IgD-negative memory B cell (primary cell): ENCODE results near the gene SLC25A22. TPM values are rescaled to one million over a fixed set of nuclear protein-coding genes. Genes with fewer than 3 reads are reported as not detected.

ENCODE experiments used
- H3K27ac Mint-ChIP-seq, 3 donors: one replicate each; pipeline ENCODE4 v1.8.0; 2020 to 2022; ENCODE audit warnings: mild to moderate bottlenecking in 3 of 3, mixed read lengths in 3 of 3, moderate library complexity in 1 of 3
- H3K27me3 Mint-ChIP-seq: one replicate; pipeline ENCODE4 v1.8.0; 2021; ENCODE audit warnings: mixed read lengths
- H3K36me3 Mint-ChIP-seq: one replicate; pipeline ENCODE4 v1.8.0; 2020; ENCODE audit warnings: mild to moderate bottlenecking, mixed read lengths
- H3K4me1 Mint-ChIP-seq, 3 donors: one replicate each; pipeline ENCODE4 v1.8.0; 2020 to 2022; ENCODE audit warnings: mixed read lengths in 3 of 3, mild to moderate bottlenecking in 1 of 3
- H3K4me3 Mint-ChIP-seq, 4 donors: one replicate each; pipeline ENCODE4 v1.8.0; 2020 to 2022; ENCODE audit warnings: mild to moderate bottlenecking in 4 of 4, mixed read lengths in 4 of 4, moderate library complexity in 3 of 4
- H3K9me3 Mint-ChIP-seq, 3 donors: one replicate each; pipeline ENCODE4 v1.8.0; 2020 to 2021; ENCODE audit warnings: mixed read lengths in 3 of 3, mild to moderate bottlenecking in 1 of 3
- polyA plus RNA-seq: library from polyadenylated mRNA; unstranded; fragments of 300-500 nt; fragmentation: Illumina TruSeq; gene quantifications from one replicate; pipeline ENCODE4 v1.2.3, GENCODE V29; 2021

Gene SLC25A22
- polyA plus RNA-seq, 1 donor from 2014 or later: 9.5 TPM

DNA sequence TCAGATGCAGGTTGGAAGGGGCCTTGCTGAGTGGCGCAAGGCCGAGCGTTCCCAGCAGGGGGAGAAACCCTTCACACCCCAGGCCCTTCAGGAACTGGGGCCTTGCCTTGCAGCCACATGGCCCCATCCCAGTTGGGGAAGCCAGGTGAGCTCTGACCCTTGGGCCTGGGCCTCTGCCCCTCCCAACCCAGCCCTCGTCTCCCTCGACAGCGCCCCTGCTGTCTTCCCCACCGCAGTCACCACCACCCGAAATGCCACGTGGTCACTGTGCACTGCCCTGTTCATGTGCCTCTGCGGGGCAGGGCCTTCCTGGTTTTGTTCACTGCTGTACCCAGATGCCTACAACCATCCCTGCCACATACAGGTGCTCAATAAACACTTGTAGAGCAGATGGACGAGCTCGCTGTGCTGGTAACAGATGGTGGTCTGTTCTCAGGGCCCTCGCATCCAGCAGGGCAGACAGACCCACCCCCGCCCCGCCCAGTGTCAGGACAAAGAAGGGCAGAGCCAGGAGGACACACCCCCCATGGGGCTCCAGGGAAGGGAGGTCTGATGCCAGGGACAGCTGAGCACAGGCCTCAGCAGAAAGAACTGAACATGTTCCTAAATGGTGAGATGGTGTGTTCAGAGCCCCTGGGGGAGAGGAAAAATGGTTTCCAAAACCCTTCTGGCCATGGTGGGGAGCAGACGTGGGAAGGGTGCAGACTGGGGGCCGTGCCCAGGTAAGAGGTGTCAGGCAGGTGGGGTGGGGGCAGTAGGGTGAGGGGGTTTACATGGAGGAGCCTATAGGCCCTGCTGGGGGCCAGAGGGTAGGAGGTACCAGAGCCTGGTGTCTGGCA lies 40.6 kb upstream of the SLC25A22 start:
- peak overlapping the region in 1 of 3 donors; percentile 48 for H3K27ac Mint-ChIP-seq

GRCh38 chr11:837990-838307 lies 39.9 kb upstream of the SLC25A22 start:
- Mint-ChIP-seq H3K27ac (no peak overlapping the region), H3K4me3 (peak overlapping the region in 1 of 4 donors; percentile 33), H3K4me1 (peaks cover 6 to 11% (median 7%) of the 10 kb centered on the region in 3 donors), H3K9me3 (no peaks in the 10 kb centered on the region), H3K27me3 (no peaks in the 10 kb centered on the region), H3K36me3 (peaks cover 2% of the 10 kb centered on the region)

More for the DNA sequence above, 40.6 kb upstream of the SLC25A22 start:
- H3K27me3 Mint-ChIP-seq: peaks cover 2% of the 10 kb centered on the region
- peaks cover 7 to 14% (median 8%) of the 10 kb centered on the region in 3 donors for H3K4me1 Mint-ChIP-seq
- H3K4me3 Mint-ChIP-seq: peak overlapping the region in 1 of 4 donors; percentile 90
- peaks cover 2% of the 10 kb centered on the region for H3K36me3 Mint-ChIP-seq
- H3K9me3 Mint-ChIP-seq: no peaks in the 10 kb centered on the region

DNA sequence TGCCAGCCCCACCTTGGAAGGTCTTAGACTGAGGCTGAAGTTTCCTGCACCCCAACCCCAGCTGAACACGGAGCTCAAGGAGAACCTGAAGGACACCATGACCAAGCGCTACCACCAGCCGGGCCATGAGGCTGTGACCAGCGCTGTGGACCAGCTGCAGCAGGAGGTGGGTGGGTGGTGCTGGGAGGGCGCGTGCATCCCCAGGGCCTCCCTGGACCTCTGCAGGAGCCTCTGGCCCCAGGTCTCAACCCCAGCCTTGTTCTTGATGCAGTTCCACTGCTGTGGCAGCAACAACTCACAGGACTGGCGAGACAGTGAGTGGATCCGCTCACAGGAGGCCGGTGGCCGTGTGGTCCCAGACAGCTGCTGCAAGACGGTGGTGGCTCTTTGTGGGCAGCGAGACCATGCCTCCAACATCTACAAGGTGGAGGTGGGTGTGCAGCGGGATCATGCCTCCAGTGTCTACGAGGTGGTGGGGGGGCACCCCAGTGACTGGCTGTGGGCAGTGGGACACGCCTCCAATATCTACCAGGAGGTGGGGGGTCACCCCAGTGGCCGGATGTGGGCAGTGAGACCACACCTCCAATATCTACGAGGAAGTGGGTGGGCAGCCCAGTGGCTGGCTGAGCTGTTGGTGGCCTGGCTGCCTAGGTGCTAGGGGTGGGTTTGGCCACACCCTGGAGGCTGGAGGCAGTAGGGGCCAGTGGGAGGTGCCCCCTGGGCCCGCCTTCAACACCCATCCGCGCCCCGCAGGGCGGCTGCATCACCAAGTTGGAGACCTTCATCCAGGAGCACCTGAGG lies 39.3 kb upstream of the SLC25A22 start:
- H3K27me3 Mint-ChIP-seq: no peaks in the 10 kb centered on the region
- peaks cover 6 to 11% (median 7%) of the 10 kb centered on the region in 3 donors for H3K4me1 Mint-ChIP-seq
- H3K9me3 Mint-ChIP-seq: no peaks in the 10 kb centered on the region
- peaks cover 2% of the 10 kb centered on the region for H3K36me3 Mint-ChIP-seq
- H3K27ac Mint-ChIP-seq: no peak overlapping the region
- H3K4me3 Mint-ChIP-seq: peak overlapping the region in 2 of 4 donors; percentile 12

DNA sequence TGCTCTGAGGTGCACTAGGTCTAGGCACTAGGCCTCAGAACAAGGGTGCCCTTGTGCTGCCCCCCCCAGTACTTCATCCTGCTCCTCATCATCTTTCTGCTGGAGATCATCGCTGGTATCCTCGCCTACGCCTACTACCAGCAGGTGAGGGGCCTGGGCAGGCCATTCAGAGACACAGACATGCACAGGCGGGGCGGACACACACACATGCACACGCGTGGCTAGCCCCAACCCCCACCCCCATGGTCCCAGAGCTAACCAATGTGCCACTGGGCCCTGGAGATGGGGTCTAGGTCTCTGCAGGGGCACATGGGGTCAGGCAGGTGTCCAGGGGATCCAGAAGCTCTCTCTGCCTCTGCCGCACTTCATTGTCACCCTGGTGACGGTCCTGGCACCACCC lies 38.6 kb upstream of the SLC25A22 start:
- peak overlapping the region in 1 of 4 donors; percentile 63 for H3K4me3 Mint-ChIP-seq
- peak overlapping the region in 1 of 3 donors; percentile 19 for H3K27ac Mint-ChIP-seq
- peaks cover under 1% of the 10 kb centered on the region for H3K27me3 Mint-ChIP-seq
- peaks cover 2% of the 10 kb centered on the region for H3K36me3 Mint-ChIP-seq
- peaks cover 6 to 11% (median 8%) of the 10 kb centered on the region in 3 donors for H3K4me1 Mint-ChIP-seq
- no peaks in the 10 kb centered on the region for H3K9me3 Mint-ChIP-seq

DNA sequence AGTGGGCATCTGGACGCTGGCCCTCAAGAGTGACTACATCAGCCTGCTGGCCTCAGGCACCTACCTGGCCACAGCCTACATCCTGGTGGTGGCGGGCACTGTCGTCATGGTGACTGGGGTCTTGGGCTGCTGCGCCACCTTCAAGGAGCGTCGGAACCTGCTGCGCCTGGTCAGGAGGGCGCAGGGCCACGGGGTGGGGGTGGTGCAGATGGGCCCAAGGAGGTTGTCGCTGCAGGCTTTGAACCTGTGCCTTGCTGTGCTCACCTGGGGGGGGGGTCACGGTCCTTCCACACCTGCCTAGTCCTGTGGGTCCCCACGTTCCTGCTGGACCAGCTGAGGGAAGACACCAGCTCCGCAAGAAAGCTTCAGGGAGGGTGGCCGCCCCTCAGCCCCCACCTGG lies 38.2 kb upstream of the SLC25A22 start:
- Mint-ChIP-seq H3K27me3 (peaks cover 2% of the 10 kb centered on the region), H3K27ac (peak overlapping the region in 1 of 3 donors; percentile 19), H3K36me3 (peaks cover 2% of the 10 kb centered on the region), H3K9me3 (no peaks in the 10 kb centered on the region), H3K4me3 (no peak overlapping the region), H3K4me1 (peaks cover 6 to 11% (median 9%) of the 10 kb centered on the region in 3 donors)

- Mint-ChIP-seq H3K4me1 (peaks cover 0 to 11% (median 1%) of the 10 kb centered on the region in 3 donors), H3K36me3 (peaks cover 2% of the 10 kb centered on the region), H3K27me3 (peaks cover 2% of the 10 kb centered on the region), H3K9me3 (no peaks in the 10 kb centered on the region), H3K27ac (peak overlapping the region in 1 of 3 donors; percentile 23), H3K4me3 (peak overlapping the region; percentile 47 to 82 (median 72))
These were observed 36.6 kb upstream of the SLC25A22 start for GRCh38 chr11:834371-835316.

- Mint-ChIP-seq H3K4me1 (peaks cover 7 to 11% (median 8%) of the 10 kb centered on the region in 3 donors), H3K4me3 (peak overlapping the region; percentile 63 to 84 (median 81)), H3K27ac (peak overlapping the region in 2 of 3 donors; percentile 23 to 72), H3K27me3 (peaks cover 4% of the 10 kb centered on the region), H3K36me3 (peaks cover 2% of the 10 kb centered on the region), H3K9me3 (no peaks in the 10 kb centered on the region)
These were observed 35.8 kb upstream of the SLC25A22 start for GRCh38 chr11:833849-834311.

GRCh38 chr11:833114-833791 lies 35.2 kb upstream of the SLC25A22 start:
- Mint-ChIP-seq H3K27ac (no peak overlapping the region), H3K4me3 (peak overlapping the region in 2 of 4 donors; percentile 82 to 84), H3K9me3 (no peaks in the 10 kb centered on the region), H3K4me1 (peaks cover 11% of the 10 kb centered on the region in 3 donors), H3K27me3 (peaks cover 7% of the 10 kb centered on the region), H3K36me3 (peaks cover 2% of the 10 kb centered on the region)

- H3K27ac Mint-ChIP-seq: peak within 1 kb of the TSS in 2 of 3 donors; percentile 23 to 72
- no peaks in the 10 kb centered on the region for H3K9me3 Mint-ChIP-seq
- H3K27me3 Mint-ChIP-seq: peaks cover 7% of the 10 kb centered on the region
- H3K4me3 Mint-ChIP-seq: peak within 1 kb of the TSS; percentile 63 to 85 (median 84)
- H3K4me1 Mint-ChIP-seq: peaks cover 14 to 17% (median 16%) of the 10 kb centered on the region in 3 donors
- H3K36me3 Mint-ChIP-seq: peaks cover 3% of the 10 kb centered on the region
These were observed 34.5 kb upstream of the SLC25A22 start, which contains the start of gene CD151 for GRCh38 chr11:832529-833113. CD151 (plus strand) TSS chr11:832952; CDS start chr11:836070, 3,118 bp downstream.

GRCh38 chr11:831961-832528 lies 34.0 kb upstream of the SLC25A22 start:
- peaks cover 4% of the 10 kb centered on the region for H3K36me3 Mint-ChIP-seq
- peaks cover 7% of the 10 kb centered on the region for H3K27me3 Mint-ChIP-seq
- no peaks in the 10 kb centered on the region for H3K9me3 Mint-ChIP-seq
- H3K4me1 Mint-ChIP-seq: peaks cover 16 to 18% (median 18%) of the 10 kb centered on the region in 3 donors
- H3K27ac Mint-ChIP-seq: peak overlapping the region in 1 of 3 donors; percentile 32
- H3K4me3 Mint-ChIP-seq: peak overlapping the region; percentile 8 to 85 (median 72)

DNA sequence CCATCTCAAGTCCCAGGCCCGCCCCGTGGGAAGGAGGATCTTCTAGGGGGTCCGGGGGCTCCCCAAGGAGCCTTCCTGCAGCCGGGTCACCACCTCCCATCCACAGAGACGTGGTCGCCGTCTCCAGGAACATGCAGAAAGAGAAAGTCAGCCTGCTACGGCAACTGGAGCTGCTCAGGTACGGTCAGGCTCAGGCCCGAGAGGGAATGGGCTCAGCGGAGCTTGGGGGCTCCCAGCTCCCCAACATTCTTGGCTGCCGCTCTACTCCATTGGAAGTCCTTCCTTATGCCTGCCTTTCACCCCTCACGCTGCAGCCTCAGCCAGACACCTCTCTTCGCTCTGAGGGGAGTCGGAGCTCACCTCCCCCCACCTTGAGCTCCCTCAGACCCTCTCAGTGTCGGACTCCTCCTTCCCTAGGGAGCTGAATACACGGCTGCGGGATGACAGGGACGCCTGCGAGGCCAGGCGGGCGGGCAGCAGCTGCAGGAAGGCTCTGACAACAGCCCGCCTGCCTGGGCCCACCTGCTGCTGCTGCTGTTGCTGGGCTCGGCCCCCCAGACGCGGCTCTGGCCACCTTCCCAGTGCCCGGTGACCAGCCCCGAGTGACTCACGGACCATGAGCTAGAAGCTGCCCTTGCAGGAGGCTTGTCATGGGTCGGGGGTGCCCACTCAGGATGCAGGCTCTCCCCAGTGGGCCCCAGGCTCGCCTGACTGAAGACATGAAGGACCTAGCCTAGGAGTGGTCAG lies 33.2 kb upstream of the SLC25A22 start:
- H3K36me3 Mint-ChIP-seq: peaks cover 4% of the 10 kb centered on the region
- H3K27me3 Mint-ChIP-seq: peaks cover 7% of the 10 kb centered on the region
- no peaks in the 10 kb centered on the region for H3K9me3 Mint-ChIP-seq
- H3K4me3 Mint-ChIP-seq: peak overlapping the region; percentile 8 to 85 (median 50)
- peaks cover 18 to 20% (median 18%) of the 10 kb centered on the region in 3 donors for H3K4me1 Mint-ChIP-seq
- peak overlapping the region in 1 of 3 donors; percentile 76 for H3K27ac Mint-ChIP-seq

GRCh38 chr11:830295-831117 lies 32.4 kb upstream of the SLC25A22 start:
- Mint-ChIP-seq H3K4me3 (peak overlapping the region; percentile 78 to 90 (median 84)), H3K27ac (peak overlapping the region in 1 of 3 donors; percentile 76), H3K27me3 (peaks cover 7% of the 10 kb centered on the region), H3K4me1 (peaks cover 18 to 20% (median 18%) of the 10 kb centered on the region in 3 donors), H3K36me3 (peaks cover 2% of the 10 kb centered on the region), H3K9me3 (no peaks in the 10 kb centered on the region)
